ENCODE results near the gene EGF.
A peak's percentile ranks its signal among the peaks of the same experiment; 100 is the strongest.
"Not testable (repeated sequence)": the region's sequence is repeated elsewhere in the genome, so short reads cannot be mapped to it uniquely, and the experiment has no call there.

EGF gene

DNA sequence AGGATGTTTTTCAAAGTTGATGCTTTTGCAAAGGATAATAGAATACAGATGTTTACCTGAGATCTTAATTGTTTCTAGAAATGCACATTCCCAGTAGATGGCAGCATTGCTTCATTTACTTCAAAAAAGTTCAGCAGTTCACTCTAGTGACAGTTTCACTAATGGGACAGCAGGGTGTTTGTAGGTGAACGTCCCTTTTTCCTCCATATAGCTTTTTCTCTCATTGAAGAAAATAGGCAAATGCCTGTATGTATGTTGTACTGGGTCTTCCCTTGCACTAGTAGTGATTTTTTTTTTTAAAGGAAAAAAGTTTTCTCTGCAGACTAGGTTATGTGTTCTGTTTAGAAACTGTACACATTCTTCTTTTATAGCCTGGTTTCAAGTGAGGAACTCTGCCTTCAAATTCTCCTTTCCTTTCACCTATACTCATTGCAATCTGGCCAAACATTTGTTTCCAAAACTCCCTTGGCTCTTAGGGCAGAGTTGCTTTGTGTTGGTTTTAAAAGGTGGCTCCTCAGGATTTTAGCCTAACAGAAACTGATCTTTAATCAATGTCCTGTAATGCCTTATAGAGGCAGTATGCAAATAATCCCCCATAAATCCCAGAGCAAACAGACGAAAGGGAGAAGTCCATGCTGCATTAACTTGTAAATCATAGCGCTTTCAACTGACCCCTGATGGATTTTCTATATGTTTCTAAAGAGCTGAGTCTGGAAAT lies 86.3 kb downstream of the EGF start:
- peak in 1 of 2 donors; percentile 54 for DNase-seq

DNA sequence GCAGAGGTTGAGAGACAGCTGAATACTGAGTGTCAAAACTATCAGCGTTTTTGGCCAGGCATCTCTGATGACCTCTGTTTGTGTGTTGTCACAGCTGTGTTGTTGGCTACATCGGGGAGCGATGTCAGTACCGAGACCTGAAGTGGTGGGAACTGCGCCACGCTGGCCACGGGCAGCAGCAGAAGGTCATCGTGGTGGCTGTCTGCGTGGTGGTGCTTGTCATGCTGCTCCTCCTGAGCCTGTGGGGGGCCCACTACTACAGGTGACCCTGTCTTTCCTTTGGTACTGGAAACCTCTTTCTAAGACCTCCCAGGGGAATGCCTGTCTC lies 86.9 kb downstream of the EGF start:
- no peak for DNase-seq

DNA sequence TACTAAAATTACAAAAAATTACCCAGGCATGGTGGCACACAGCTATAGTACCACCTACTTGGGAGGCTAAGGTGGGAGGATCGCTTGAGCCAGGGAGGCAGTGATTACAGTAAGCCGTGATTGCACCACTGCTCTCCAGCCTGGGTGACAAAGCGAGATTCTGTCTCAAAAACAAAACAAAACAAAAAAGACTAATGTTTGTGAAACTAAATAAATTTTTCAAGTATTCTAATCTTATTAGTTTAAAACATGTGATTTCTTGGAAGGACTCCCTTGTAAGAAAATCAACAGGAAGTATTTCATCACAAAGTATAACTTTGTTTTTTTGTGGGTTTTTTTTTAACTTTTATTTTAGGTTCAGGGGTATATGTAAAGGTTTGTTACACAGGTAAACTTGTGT lies 89.6 kb downstream of the EGF start:
- no peak for DNase-seq

DNA sequence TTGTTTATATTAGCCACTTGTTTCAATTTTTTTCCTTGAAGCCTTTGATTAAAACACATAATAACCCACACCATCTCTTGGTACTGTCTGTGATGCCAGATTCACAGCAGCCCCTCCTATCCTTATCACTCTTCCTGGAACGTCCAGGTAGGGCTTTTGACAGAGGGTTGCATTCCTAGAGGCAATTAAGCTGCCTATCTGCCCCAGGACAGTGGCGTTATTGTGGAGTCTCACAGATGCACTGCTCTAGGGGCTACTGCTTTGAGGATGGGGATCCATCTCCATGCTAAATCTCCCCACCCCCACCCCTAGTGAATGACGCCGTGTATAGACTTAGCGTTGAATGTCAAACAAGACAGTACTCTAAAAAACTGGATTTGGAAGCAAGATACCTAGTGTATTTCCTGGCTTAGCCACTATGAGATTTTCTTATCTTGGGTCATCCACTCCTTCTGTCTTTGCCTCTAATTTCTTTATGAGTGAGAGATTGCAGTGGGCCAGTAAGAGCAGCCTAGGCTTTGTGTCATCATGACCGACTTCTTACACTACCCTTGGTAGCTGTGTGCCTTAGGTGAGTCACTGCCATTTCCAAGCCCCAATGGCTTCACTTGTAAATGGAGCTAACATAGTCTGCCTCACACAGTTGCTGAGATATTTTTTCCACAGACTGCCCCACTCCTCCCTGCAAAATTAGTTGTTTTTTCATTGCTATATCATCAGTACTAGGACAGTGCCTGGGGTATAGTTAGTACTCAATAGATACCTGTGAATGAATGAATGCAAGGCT lies 90.9 kb downstream of the EGF start:
- no peak for DNase-seq

DNA sequence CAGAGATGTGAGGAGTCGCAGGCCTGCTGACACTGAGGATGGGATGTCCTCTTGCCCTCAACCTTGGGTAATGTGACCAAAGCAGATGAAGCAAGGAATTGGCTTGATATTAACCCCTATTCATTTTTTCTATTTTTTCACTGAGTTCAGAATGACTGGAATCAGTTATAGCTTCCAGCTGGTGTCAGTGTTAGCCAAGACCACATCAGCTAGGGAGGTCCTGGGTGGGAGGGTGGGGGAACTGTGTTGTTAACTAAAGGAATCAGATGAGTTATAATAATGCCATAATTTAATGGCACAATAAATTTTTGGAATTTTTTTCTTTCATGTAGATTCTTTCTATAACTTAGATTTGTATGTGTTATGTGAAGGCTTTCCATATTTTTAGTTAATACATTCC lies 91.9 kb downstream of the EGF start:
- no peak for DNase-seq

DNA sequence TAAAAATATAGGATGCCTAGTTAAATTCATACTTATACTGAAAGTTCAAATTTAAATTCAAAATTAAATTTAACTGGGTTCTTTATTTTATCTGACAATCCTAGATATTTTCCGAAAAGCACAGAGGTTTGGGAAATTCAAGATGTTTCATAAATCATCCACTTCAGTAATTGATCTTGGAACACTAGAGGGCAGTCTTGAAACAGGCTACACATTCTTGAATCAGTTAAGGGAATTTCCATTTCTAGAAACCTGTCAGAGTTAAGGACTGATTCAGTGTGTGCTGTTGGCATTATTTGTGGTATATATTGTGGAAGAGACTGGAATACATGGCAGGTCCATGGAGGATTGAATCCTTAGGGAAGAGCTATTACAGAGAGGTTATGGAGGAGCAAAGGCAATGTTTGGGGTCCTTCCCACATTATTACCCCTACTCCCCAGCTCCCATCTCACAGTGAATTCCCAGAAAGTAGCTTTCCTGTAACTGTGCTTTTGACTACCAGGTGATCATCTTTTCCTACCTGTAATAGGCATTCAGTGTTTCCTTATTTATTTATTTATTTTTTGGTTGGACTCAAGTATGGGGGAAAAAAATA lies 92.9 kb downstream of the EGF start:
- peak in 1 of 2 donors; percentile 8 for DNase-seq

DNA sequence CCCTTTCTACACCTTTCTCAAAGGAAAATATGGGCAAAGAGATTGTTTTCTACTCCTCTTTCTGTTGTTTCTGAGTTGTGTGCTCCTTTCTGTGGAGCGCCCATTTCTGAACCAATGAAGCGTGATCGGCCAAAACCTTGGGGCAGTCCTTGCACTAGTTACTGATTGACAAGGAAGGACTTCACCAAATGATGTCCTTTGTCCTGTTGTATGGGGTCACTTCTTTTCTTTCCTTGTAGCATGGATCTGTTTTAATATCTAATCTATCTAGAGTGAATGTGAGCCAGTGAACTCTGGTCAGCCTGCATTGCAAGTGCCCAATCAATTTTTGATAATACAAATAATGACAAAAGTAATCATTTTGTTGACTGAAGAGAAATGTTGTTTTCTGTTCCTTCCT lies 94.5 kb downstream of the EGF start:
- DNase-seq: no peak

DNA sequence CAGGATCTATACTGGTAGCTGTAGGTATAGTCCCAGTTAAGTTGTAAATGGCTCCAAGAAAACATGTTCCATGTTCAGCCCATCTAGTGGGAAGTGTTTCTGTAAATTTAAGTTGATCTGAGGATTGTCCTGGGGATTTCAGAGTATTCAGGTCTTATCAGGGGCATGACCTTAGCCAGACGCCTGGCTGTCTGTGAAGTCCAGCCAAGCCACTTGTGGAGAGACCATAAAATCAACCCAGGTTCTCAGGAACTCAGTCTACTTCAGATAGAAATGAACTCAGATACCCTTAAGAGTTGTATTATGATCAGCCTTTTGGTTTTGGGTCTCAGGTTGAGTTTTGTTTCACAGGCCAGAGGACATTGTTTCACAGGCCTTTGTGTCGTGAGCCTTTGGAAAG lies 95.9 kb downstream of the EGF start:
- no peak for DNase-seq

DNA sequence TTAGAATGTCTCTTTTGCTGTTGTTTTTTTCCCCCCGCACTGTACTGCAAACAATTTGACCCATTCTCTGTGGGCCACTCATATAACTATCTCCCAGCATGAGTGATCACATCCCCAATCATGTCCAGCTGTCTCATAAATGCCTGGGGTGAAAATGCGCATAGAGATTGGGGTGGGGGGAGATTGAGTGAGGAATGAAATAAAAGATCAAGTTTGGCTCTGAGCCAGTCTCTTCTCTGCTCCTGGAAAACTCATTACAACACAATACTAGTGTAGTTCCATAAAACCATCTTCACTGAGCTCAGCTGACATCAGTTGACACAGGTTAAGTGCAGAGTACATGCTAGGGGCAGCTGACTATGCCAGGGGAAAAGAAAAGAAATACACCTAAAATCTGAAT lies 96.9 kb downstream of the EGF start:
- no peak for DNase-seq

DNA sequence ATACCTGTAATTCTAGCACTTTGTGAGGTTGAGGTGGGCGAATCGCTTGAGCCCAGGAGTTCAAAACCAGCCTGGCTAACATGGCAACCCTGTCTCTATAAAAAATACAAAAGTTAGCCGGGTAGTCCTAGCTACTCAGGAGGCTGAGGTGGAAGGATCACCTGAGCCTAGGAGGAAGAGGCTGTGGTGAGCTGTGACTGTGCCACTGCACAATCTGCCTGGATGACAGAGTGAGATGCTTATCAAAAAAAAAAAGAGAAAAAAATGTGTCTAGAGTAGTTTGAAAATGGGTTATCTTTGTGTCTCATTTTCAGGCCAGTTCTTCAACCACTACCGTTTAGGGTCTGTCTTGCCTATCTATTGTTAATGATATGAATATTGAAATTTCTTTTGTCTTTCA lies 98.1 kb downstream of the EGF start:
- DNase-seq: no peak

DNA sequence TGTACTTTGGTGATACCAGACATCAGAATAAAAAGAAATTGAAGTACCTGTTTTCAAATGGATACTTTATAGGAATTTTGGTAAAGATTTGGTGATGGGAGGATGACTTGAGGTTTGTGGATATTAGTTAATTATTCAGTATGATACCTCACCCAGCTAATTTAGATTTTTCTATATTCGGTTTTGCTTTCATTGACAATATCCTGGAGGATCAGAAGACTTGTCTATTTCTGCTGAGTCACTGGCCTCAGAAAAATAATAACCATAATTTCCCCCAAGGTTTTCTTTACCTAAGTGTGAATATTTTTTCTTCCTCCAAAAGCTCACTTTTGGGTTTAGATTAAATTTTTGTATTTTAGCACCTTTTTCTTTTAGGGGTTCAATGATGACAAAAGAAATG lies 100.2 kb downstream of the EGF start:
- no peak for DNase-seq

DNA sequence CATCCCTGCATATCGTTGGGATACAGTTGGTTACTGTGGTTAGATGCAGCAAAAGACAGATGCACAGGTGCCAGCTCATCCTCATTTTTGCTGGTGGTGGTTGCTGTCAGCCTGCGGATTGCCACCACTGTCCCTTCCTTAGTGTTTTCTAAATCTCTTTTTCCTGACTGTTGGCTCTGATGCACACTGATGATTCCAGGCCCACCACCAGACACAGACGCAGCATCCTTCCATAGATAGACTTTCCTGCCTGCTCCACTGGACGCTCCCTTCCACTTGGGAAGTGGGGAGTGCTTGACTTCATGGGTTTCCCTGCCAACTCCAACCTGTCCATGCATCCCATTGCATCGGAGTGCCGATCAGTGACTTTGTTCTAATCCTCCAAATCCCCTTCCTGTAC lies 101.5 kb downstream of the EGF start:
- DNase-seq: no peak

DNA sequence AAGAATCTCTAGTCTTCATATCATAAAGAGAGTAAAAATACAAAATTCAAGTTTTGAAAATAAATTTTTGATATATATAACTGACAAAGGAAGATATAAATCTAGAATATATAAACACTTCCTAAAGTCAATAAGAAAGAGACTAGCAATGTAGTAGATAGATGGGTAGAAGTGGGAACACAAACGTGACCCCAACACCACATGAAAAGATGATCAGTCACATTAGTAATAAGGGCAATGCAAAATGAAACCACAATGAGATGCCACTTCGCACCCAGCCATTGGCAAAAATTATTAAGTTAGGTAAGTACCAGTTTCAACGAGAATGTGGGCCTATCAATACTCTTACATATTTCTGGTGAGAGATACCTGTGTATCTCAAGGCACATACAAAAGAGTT lies 106.5 kb downstream of the EGF start:
- DNase-seq: no peak

DNA sequence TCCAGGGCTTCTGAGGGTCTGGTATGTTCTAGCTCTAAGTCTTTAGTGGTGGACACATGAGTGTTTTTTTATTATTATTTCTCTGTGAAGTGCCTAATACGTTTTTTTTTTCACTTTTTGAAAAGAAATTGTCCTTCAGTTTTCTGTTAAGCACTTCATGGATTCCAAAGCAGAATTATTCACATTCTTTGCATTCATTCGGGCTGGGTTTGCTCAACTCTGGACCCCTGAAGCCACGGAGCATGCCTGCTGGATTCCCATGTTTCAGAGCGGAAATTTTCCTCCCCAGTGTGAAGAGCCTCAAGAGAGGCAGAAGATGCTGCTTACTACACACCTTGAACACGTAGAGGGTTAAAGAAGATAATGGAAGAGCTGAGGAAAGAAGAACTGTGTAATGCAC lies 107.5 kb downstream of the EGF start:
- DNase-seq: no peak

DNA sequence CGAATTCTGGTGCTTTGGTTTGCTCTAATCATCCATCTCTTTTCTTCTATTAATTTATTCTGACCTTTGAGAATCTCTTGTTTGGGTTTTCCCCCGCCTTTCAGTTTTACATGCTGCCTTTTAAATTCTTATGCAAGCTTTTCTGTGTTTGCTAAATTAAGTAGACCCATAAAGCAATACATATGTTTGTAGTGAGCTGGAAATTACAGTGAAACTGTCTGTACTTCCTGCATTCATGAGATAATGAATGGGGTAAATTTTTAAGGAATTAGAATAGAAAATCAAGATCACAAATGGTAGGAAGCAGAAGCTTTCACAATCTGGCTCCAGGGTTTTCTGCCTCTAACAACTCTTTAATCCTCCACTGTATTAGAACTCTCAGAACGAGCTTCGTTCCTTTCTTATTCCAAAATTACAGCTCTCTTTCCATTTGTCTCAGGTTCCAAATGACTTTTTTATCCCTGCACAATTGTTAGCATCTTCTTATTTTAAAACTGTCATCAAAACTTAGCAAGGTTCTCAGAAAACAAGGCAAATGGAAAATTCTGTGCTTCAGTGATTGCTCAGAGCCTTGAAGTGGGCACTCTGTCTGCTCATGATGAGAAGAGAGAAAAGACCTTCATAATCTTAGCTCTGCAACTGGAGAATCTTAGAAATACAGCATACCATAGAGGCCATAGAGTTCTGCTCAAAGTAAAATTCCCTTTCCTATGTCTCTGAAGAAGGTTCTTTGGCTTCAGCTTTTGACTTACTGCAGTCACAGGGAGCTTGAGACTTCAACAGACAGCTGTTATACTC lies 108.2 kb downstream of the EGF start:
- DNase-seq: no peak

DNA sequence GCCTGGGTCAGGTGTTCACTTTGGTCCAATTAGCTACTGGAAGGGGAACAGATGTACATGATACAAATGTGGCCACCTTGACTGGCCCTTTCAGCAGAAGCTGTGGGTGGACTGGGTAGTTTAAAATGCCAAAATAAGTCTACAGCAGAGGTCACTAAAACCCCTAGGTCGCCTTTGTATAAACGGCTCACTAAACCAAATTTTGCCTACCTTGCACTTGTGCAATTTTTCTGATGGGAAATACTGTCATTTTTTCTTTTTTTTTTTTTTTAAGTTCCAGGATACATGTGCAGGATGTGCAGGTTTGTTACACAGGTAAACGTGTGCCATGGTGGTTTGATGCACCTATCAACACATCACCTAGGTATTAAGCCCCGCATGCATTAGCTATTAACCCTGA lies 109.8 kb downstream of the EGF start:
- DNase-seq: no peak

DNA sequence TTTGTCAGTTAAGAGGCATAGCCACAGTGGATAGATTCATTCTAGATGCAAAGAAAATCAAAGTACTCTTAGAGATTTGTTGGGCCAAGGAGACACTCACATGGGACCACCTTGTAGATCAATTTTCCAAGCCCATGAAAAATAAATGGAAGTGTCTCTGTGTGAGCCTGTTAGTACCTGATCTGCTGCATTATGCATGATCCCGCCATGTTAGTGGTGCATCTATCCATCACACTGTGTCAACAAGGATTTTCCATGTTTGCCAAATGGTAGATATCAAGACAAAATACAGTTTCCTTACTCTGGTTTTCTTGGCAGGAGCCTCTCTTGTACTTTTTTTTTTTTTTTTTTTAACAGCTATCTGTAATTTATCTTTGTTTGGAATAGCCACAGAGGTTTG lies 112.4 kb downstream of the EGF start:
- no peak for DNase-seq

DNA sequence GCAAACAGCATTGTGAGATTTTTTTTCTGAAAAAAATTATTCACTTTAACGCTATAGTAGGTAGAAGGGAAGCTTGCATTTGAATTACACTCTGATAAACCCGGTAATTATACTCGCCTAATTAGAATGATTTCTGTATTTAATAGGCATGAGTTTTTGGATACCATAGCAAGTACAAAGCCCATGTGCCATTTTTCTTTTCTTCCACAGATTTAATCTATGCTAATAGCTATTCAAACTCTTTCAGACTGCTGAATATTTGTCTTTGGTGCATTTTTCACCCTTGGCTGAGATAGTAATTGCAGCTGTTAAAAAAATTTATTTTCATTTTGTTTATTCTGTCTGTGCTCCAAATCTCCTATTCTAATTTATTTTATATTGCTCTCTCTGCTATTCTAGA lies 113.0 kb downstream of the EGF start:
- DNase-seq: no peak

DNA sequence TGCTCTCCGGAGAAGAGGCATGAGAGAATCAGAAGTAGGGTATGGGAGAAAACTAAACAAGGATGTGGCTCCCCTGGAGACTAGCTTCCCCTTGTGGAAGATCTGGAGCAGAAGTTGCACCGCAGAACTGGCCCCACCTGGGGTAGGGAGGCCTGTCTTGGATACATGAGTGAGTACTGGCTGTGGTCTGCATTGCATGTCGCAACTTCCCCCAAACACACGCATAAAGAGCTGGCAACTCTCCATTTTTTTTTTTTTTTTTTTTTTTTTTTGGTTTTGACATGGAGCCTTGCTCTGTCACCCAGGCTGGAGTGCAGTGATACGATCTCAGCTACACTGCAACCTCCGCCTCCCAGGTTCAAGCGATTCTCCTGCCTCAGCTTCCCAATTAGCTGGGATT lies 119.9 kb downstream of the EGF start:
- DNase-seq: no peak

DNA sequence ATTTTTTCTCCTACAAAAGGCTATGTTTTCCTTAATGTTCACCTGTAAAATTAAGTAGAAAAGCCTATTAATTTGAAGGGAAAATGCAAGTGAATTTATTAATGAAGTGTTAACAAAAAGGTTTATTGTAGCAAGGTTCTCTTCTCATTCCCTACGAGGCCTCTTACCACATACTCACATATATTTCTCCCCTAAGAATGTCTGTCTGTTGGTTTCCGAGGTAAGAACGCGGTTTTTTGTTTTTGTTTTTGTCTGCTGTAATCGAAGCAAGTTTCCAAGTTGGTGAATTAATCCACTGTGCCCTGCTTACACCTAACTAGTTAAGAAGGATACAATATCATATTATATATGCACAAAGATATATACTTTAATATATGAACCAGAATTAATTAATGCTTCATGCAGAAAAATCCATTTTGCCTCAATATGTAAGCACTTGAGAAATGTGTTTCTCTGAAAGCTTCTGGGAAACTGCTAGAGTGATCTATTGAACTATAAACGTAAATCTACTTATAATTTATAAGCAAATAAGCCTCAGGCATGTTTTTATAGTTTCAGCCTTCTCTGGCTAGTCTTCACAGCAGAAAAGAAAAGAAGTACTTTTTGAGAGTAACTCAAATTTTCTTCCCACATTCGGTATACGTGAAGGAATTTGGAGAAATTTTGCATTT lies 120.8 kb downstream of the EGF start:
- DNase-seq: no peak

DNA sequence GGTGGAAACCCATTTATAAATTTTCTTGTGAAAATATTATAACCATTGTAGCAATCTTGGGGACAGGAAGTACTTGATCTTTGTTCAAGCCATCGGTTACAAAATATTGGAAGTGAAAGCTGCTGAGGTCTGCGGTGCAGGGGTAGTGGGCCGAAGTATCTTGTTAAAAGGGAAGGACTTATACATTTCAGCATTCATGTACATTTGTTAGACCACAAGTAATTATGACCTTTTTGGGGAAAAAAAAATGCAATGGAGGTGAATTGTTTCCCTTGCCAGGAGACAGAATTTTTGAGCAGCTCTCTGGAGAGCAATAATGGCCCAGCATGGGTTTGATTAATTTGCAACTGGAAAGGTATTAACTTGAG lies 121.3 kb downstream of the EGF start:
- DNase-seq: no peak

DNA sequence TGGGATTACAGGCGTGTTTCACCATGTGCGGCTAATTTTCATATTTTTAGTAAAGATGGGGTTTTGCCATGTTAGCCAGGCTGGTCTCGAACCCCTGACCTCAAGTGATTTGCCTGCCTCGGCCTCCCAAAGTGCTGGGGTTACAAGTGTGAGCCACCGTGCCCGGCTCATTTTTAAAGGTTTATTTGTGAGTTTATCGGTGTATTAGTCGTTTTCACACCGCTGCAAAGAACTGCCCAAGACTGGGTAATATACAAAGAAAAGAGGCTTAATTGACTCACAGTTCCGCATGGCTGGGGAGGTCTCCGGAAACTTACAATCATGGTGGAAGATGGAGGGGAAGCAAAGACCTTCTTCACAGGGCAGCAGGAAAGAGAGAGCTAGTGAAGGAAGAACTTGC lies 126.5 kb downstream of the EGF start:
- not testable (repeated sequence) for DNase-seq

DNA sequence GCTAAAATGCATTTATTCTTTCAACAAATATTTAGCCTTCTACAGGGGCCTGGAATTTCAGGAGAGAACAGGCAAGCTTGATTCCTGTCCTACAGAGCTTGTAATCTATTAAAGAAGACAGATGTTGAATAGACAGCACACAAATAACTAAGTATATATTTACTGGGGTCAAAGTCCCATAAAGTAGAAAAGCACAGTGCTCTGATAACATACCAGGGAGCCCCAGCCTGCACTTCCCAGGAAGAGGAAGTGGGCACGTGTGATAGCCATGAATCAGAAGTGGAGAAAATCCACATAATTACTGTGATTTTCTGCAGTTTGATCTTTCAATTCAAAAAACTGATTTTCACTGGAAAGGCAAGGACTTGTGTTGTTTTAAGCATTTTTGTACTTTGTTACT lies 129.1 kb downstream of the EGF start:
- DNase-seq: no peak
